C4-2B (cell line): Measurements from ENCODE around the gene FOXO1.

ENCODE experiments used
- H3K27ac ChIP-seq: fragments of 450-650 bp; 2 replicates; pipeline ENCODE4 v1.5.1; 2017
- ZFX ChIP-seq: fragments of 450-650 bp; IDR thresholded peaks from 2 replicates; pipeline ENCODE4 v1.6.1; 2017
- TF ChIP-seq, protein P1 (sequence below): fragments of 450-650 bp; conservative IDR thresholded peaks from 2 replicates; pipeline ENCODE4 v1.5.1; 2017; ENCODE audit warnings: mild to moderate bottlenecking

The FOXO1 gene

GRCh38 chr13:40565282-40566148, 100.9 kb downstream of the FOXO1 start:
- no peak overlapping the region for H3K27ac ChIP-seq
- TF ChIP-seq, protein P1, sequence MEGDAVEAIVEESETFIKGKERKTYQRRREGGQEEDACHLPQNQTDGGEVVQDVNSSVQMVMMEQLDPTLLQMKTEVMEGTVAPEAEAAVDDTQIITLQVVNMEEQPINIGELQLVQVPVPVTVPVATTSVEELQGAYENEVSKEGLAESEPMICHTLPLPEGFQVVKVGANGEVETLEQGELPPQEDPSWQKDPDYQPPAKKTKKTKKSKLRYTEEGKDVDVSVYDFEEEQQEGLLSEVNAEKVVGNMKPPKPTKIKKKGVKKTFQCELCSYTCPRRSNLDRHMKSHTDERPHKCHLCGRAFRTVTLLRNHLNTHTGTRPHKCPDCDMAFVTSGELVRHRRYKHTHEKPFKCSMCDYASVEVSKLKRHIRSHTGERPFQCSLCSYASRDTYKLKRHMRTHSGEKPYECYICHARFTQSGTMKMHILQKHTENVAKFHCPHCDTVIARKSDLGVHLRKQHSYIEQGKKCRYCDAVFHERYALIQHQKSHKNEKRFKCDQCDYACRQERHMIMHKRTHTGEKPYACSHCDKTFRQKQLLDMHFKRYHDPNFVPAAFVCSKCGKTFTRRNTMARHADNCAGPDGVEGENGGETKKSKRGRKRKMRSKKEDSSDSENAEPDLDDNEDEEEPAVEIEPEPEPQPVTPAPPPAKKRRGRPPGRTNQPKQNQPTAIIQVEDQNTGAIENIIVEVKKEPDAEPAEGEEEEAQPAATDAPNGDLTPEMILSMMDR, result no peak
- no peak for TF ChIP-seq ZFX

DNA sequence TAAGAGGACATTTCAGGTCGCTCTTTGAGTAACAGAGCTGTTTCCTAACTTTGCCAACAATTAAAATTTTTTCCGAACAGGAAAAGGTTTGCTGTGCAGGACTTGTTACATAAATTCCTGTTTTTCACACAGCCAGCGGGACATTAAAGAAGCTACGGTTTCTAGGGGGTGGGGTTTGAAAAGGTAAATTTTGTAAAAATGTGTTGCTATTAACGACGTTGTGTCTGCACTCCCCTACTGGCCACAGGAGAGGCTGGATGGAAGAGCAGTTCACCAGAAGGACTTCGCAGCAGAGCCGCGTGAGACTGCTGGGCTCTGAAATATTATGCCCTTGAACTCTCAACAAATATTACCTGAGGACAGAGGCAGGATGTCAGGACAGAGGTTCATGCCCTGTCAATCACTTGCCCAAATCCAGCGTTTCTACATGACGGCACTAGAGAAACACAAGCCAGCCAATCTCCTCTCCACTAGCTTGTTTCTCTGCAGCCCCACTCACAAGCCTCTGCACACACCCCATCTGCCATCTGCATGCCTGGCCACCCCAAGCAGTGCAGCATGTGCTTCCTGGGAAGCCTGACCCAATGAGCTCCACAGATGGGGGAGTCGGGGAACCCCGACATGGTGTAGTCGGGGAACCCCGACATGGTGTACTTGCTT, 102.0 kb downstream of the FOXO1 start:
- no peak overlapping the region for H3K27ac ChIP-seq
- TF ChIP-seq ZFX, result no peak
- TF ChIP-seq, protein P1, result no peak

GRCh38 chr13:40563350-40564125, 102.9 kb downstream of the FOXO1 start:
- TF ChIP-seq, protein P1, result no peak
- no peak for TF ChIP-seq ZFX
- no peak overlapping the region for H3K27ac ChIP-seq

GRCh38 chr13:40562975-40563349, 103.5 kb downstream of the FOXO1 start:
- no peak overlapping the region for H3K27ac ChIP-seq

GRCh38 chr13:40559915-40560314, 106.5 kb downstream of the FOXO1 start:
- H3K27ac ChIP-seq, result no peak overlapping the region
- TF ChIP-seq, protein P1, result no peak
- TF ChIP-seq ZFX, result no peak

More at GRCh38 chr13:40562975-40563349, 103.5 kb downstream of the FOXO1 start:
- TF ChIP-seq, protein P1, result no peak
- TF ChIP-seq ZFX, result no peak

DNA sequence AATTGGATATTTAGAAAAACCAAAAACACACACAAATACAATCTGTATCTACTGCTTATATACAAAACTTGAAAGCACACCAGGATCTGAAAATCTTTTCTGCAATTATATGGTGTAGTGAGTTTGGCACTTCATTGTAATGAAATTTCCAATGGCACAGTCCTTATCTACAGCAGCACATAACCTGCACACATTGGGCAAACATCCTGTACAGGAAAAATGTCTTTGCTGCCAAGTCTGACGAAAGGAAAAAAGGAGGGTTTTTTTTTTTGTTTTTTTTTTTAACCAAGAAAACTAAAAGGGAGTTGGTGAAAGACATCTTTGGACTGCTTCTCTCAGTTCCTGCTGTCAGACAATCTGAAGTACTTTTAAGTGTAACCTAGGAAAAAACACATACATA, 107.8 kb downstream of the FOXO1 start:
- TF ChIP-seq ZFX, result no peak
- TF ChIP-seq, protein P1, result no peak
- H3K27ac ChIP-seq, result no peak overlapping the region

- H3K27ac ChIP-seq, result no peak overlapping the region
- TF ChIP-seq, protein P1, result no peak
- no peak for TF ChIP-seq ZFX
Measured at GRCh38 chr13:40556453-40556852, 110.0 kb downstream of the FOXO1 start.
